Left renal cortex interstitium (tissue), 4 donors: Measurements from ENCODE around the gene NLGN2. TPM values are rescaled to one million over a fixed set of nuclear protein-coding genes. Genes with fewer than 3 reads are reported as not detected.

Experiments
- DNase-seq, 4 donors: peaks; one replicate each; pipeline ENCODE4 v3.0.0-alpha.2; 2013; ENCODE audit warnings: low read depth in 4 of 4, low spot score in 2 of 4, missing footprints in 1 of 4
- polyA plus RNA-seq, 4 donors: library from polyadenylated mRNA; unstranded; fragments of 120-200 nt; gene quantifications; one replicate each; pipeline ENCODE4 v1.2.1, GENCODE V29; 2013; ENCODE audit not compliant: insufficient read length in 4 of 4

The NLGN2 gene
- polyA plus RNA-seq, 4 donors = 17.5 to 38.6 (median 30.2) TPM

DNA sequence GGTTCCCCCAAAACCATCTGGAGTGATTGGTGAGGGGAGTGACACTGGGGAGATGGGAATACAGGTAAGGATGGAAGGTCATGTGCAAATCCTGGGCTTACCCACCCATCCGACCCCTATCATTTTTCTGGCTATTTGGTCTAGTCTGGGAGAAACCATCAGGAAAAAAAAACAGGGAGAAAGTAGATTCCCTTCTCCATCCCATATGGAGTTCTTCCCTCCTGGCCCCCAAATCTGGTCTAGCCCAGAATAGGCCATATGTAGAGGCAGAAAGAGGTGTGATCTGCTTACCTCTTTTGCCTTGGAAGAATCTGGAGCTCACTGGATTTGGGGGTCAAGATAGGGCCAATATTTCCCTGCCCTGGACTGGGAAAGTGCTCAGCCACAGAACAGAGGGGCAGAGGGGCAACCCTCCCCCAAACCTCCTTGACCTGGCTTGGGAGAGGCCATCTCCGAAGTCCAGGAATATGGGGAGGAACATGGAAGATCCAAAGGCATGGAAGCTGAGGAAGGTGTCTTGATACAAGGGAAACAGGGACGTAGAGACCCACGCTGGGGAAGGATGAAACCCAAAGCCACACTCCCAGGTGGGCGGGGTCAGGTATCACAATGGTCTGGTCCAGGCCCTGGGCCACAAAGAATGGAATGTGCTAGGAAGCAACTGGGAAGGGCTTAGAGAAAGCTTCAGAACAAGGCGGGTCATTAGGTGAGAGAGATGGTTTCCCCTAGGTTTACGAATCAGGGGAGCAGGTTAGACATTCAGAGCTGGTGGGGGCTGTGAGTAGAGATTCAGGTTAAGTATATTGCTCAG lies 53.4 kb downstream of the NLGN2 start:
- DNase-seq = no peak

DNA sequence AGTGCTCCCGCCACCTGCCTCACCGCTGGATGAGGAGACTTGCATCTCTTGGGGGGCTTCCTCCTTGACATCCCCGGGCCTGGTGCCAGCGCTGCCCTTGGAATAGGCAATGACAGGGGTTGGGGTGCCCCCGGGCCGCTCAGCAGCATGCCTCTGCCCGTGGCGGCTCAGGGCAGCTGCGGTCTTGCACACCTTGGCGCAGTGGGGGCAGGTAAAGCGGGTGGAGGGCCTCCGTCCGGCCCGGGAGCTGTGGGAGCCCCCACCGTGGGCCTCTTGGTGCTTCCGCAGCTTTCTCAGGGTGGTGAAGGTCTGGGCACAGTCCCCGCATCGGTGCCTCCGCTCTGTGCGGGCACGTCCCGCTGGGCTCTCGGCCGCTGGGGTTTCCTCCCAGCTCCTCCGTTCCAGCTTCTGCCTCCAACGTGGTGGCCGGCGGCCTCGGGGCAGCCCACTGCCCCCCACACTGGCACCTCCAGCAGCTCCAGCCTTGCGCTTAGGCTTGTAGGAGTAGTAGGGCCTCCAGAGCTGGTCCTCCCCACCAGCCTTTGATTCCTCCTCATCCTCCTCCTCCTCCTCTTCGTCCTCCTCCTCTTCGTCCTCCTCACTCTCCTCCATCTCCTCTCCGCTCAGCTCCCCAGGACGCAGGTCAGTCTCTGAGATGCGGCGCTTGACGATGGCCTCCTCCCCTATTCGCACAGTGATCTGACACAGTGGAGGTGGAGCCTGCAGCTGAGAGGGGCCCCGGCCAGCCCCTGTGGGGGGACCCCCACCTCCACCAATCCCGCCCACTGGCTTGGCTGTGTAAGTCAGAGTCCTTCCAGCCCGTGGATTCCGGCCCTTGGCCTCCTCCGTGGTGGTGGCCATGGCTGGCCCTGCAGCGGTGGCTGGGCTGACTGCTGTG lies 55.1 kb downstream of the NLGN2 start:
- no peak for DNase-seq

DNA sequence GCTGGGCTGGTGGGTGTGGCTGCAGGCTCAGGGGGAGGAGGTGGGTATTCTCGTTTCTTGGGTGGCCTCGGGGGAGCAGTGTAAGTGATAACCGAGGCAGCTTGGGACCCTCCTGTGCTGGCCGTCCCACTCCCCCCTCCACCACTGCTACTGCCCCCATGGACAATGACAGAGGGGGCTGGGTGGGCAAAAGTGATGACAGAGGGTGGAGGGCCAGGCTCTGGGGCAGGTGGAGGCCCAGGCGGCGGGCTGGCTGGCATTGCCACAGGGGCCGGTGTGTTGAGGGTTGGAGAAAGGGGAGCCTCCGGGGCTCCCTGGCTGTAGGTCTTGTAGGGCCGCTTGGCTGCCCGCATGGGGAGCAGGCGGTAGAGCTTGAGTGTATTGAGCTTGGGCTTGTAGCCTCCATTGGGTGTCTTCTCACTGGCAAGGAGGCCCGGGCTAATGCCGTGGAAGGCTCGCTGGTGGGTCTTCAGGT lies 55.8 kb downstream of the NLGN2 start:
- no peak for DNase-seq

DNA sequence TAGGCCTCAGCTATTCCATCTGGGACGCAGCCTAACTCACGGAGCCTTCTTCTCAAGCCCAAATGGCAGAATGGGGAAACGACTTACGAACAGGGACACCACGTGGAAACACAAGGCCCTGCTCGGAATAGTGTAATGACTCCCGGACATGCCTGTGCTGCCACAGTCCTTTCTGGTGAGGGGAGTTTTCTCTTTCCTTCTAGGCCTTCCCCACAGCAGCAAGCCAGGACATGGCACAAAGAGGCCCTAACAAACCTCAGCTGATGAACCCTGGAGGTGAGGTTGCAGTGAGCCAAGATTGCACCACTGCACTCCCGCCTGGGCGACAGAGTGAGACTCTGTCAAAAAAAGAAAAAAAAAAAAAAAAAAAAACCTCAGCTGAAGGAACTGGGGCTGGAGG lies 56.4 kb downstream of the NLGN2 start:
- no peak for DNase-seq

DNA sequence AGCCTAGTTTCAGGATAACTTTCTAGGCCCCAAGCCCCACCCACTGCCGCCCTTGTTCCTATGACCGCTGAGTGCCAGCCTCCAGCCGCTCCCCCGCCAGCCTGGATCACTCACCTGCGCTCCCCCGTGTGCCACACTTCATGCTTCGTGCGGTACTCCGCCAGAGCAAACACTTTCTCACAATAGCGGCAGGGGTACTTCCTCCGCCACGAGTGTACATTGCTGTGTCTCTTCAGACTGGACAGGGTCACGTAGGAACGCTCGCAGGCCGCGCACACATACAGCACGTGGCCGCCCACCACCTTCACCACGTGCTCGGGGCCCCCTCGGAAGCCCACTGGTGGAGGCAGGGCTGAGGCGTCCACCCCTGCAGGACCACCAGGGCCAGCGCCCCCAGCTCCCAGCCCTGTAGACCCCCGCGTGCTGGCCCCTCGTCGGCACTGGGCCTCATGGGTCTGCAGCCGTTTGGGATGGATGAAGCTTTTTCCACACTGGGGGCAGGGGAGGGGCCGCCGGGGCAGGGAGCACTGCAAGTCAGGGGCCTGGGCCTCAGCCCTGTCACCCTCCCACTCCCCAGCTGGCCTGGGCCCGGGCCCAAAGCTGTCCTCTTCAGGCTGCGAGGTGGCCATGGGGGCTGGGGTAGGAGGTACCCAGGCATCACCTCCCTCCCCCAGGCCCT lies 58.1 kb downstream of the NLGN2 start:
- DNase-seq = no peak

DNA sequence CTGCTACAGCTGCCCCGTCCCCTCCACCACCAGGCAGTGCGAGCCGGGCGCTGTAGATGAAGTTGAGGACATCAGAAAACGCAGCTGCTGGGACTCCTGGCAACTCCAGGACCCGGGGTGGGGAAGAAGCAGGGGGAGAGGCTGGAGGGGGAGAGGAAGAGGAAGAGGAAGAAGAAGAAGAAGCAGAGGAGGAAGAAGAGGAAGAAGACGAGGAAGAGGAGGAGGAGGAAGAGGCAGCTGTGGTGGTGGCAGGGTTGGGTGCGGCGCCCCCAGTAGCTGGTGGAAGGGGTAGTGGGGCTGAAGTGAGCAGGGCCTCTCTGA lies 58.6 kb downstream of the NLGN2 start:
- no peak for DNase-seq

DNA sequence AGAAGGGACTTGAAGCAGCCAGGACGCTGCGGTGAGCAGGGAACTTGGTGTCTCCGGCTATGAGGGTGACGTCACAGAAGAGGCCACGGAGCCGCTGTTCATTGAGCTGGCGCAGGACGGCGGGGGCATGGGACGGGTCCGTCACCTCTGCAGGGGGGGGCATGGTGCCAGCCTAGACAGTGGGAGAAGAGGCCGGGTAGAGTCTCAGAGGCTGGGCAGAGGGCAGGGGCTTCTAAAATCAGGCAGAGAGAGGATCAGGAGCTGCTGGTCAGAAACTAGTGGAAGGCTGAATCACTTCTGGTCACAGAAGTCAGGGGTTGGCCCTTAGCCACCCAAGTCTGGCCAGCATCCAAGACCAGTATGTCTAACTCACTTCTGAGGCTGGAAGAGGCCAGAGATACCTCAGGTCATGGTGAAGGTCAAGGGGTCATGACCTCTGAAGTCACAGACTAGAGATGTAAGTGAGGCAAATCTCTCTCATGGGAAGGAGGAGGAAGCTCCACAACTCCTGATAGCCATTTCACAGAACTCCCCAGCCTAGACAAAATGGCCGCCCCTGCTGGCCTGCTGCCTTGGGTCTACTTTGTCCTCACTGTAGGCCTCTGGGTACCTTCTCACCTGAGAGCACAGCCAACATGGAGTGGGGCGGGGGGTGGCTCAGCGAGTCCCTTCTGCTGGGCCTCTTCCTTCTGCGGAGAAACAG lies 59.1 kb downstream of the NLGN2 start:
- DNase-seq = no peak

DNA sequence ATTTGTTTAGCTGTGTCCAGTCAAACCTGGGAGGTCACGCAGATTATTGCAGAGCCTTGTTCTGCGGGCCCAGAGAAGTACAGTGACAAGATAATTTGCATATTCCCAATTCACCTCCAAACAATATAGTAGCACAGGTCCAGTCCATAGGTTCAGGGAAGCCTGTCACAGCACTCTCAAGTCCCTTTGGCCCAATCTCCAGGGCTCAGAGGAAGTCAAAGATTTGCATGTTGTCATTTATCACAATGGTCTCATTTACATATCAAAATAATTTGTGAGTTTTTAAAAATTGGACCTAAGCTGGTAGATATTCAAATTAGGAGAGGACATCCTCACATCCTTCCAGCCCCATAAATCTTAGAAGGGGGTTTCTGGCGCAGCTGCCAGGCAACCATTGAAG lies 59.9 kb downstream of the NLGN2 start:
- no peak for DNase-seq

DNA sequence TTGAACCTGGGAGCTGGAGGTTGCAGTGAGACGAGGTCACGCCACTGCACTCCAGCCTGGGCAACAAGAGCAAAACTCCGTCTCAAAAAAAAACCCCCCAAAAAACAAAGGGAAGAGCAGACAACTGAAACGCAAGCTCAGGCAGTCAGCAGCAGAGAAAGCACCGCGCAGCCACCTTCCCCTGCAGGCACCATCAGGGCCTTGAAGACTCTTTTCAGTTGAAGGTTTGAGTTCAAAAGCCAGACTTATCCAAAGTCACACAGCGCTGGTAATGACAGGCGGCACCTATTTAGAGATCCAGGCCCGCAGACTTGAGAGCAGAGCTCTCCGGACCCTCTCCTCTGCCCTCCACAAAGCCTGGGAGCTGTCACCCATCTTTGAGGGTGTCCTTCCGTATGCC lies 60.6 kb downstream of the NLGN2 start:
- no peak for DNase-seq

DNA sequence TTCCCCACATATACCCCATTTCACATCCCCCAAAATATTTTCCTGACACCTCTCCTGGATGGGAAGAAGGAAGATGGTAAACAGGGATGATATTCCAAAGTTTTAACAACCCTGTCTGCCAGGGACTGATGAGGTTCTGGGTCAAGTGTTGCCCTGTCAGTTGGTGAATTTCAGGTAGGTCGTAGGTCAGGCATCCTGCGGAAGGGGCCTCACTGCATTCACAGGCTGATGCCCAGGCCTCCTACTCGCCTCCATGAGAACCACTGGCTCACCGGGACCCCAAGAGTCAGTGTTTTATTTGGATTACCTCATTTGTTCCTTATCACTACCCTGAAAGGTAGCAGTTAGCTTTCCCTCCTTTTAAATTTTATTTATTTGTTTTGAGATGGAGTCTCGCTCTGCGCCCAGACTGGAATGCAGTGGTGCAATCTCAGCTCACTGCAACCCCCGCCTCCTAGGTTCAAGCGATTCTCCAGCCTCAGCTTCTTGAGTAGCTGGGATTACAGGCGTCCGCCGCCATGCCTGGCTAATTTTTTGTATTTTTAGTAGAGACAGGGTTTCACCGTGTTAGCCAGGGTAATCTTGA lies 61.3 kb downstream of the NLGN2 start:
- no peak for DNase-seq

Other genes with a start within 250 kb of the NLGN2 start
- 10 to 100 TPM in 1 of 4 donors, 1 to 10 TPM in 3; 6.3 to 10.1 (median 8.3) TPM for gene ASGR1, start 228.5 kb upstream of the NLGN2 start, polyA plus RNA-seq
- gene DLG4, start 188.0 kb upstream of the NLGN2 start, polyA plus RNA-seq = 10 to 100 TPM; 21.1 to 53.3 (median 39.1) TPM
- 100 to 1,000 TPM; 409 to 581 (median 511) TPM for gene ACADVL, start 187.9 kb upstream of the NLGN2 start, polyA plus RNA-seq
- gene DVL2, start 173.3 kb upstream of the NLGN2 start, polyA plus RNA-seq = 10 to 100 TPM; 47.7 to 78.0 (median 62.9) TPM
- gene PHF23, start 168.4 kb upstream of the NLGN2 start, polyA plus RNA-seq = 10 to 100 TPM; 51.8 to 74.3 (median 60.9) TPM
- 100 to 1,000 TPM; 396 to 619 (median 451) TPM for gene GABARAP, start 165.4 kb upstream of the NLGN2 start, polyA plus RNA-seq
- 100 to 1,000 TPM; 136 to 149 (median 141) TPM for gene CTDNEP1, start 156.1 kb upstream of the NLGN2 start, polyA plus RNA-seq
- gene ELP5, start 155.6 kb upstream of the NLGN2 start, polyA plus RNA-seq = 10 to 100 TPM; 43.7 to 61.9 (median 50.9) TPM
- gene CLDN7, start 145.4 kb upstream of the NLGN2 start, polyA plus RNA-seq = 10 to 100 TPM; 47.1 to 59.9 (median 55.1) TPM
- gene SLC2A4, start 126.1 kb upstream of the NLGN2 start, polyA plus RNA-seq = 1 to 10 TPM; 2.2 to 2.8 (median 2.5) TPM
- 1 to 10 TPM; 2.5 to 5.3 (median 3.1) TPM for gene YBX2, start 113.2 kb upstream of the NLGN2 start, polyA plus RNA-seq
- gene EIF5A, start 100.2 kb upstream of the NLGN2 start, polyA plus RNA-seq = 100 to 1,000 TPM; 286 to 397 (median 312) TPM
- 100 to 1,000 TPM in 1 of 4 donors, 10 to 100 TPM in 3; 88.7 to 115 (median 95.8) TPM for gene GPS2, start 92.5 kb upstream of the NLGN2 start, polyA plus RNA-seq
- 10 to 100 TPM; 25.4 to 39.7 (median 31.4) TPM for gene NEURL4, start 78.5 kb upstream of the NLGN2 start, polyA plus RNA-seq
- 10 to 100 TPM in 2 of 4 donors, 1 to 10 TPM in 2; 7.3 to 10.9 (median 10.0) TPM for gene ACAP1, start 71.3 kb upstream of the NLGN2 start, polyA plus RNA-seq
- gene KCTD11, start 55.7 kb upstream of the NLGN2 start, polyA plus RNA-seq = 10 to 100 TPM; 11.2 to 13.9 (median 12.5) TPM
- gene TMEM95, start 52.7 kb upstream of the NLGN2 start, polyA plus RNA-seq = not detected
- gene TNK1, start 26.8 kb upstream of the NLGN2 start, polyA plus RNA-seq = 1 to 10 TPM; 3.1 to 7.9 (median 5.7) TPM
- 10 to 100 TPM; 27.8 to 51.2 (median 41.2) TPM for gene PLSCR3, start 13.3 kb upstream of the NLGN2 start, polyA plus RNA-seq
- gene TMEM256, start 3.7 kb upstream of the NLGN2 start, polyA plus RNA-seq = 100 to 1,000 TPM in 1 of 4 donors, 10 to 100 TPM in 3; 82.2 to 108 (median 90.2) TPM
- gene SPEM1, start 12.5 kb downstream of the NLGN2 start, polyA plus RNA-seq = not detected
- under 1 TPM in 1 of 4 donors, not detected in 3; 0.06 TPM for gene SPEM2, start 17.8 kb downstream of the NLGN2 start, polyA plus RNA-seq
- gene SPEM3, start 21.0 kb downstream of the NLGN2 start, polyA plus RNA-seq = not detected
- 1 to 10 TPM; 3.7 to 5.7 (median 4.8) TPM for gene TMEM102, start 27.6 kb downstream of the NLGN2 start, polyA plus RNA-seq
- 1 to 10 TPM; 6.1 to 6.9 (median 6.4) TPM for gene FGF11, start 31.7 kb downstream of the NLGN2 start, polyA plus RNA-seq
- gene CHRNB1, start 37.2 kb downstream of the NLGN2 start, polyA plus RNA-seq = 10 to 100 TPM; 10.3 to 10.8 (median 10.6) TPM
- 10 to 100 TPM; 38.6 to 50.6 (median 44.2) TPM for gene ZBTB4, start 71.8 kb downstream of the NLGN2 start, polyA plus RNA-seq
- under 1 TPM in 2 of 4 donors, not detected in 2; 0.46 to 0.72 TPM for gene SLC35G6, start 73.6 kb downstream of the NLGN2 start, polyA plus RNA-seq
- 100 to 1,000 TPM; 101 to 163 (median 116) TPM for gene POLR2A, start 76.5 kb downstream of the NLGN2 start, polyA plus RNA-seq
- gene TNFSF12, start 141.2 kb downstream of the NLGN2 start, polyA plus RNA-seq = 10 to 100 TPM; 21.7 to 32.3 (median 28.3) TPM
- gene TNFSF13, start 150.9 kb downstream of the NLGN2 start, polyA plus RNA-seq = 10 to 100 TPM; 12.8 to 15.9 (median 14.5) TPM
- 10 to 100 TPM; 60.8 to 81.3 (median 74.9) TPM for gene SENP3, start 154.1 kb downstream of the NLGN2 start, polyA plus RNA-seq
- 10 to 100 TPM; 33.6 to 64.0 (median 57.2) TPM for gene CD68, start 171.8 kb downstream of the NLGN2 start, polyA plus RNA-seq
- 100 to 1,000 TPM; 102 to 125 (median 121) TPM for gene MPDU1, start 176.0 kb downstream of the NLGN2 start, polyA plus RNA-seq
- 1 to 10 TPM; 3.0 to 5.6 (median 4.0) TPM for gene SOX15, start 182.2 kb downstream of the NLGN2 start, polyA plus RNA-seq
- gene FXR2, start 207.1 kb downstream of the NLGN2 start, polyA plus RNA-seq = 10 to 100 TPM; 46.3 to 56.5 (median 52.4) TPM
- 100 to 1,000 TPM; 127 to 157 (median 133) TPM for gene SAT2, start 220.0 kb downstream of the NLGN2 start, polyA plus RNA-seq
- gene SHBG, start 222.3 kb downstream of the NLGN2 start, polyA plus RNA-seq = 1 to 10 TPM; 3.0 to 5.1 (median 4.0) TPM
- 10 to 100 TPM; 18.1 to 22.1 (median 21.1) TPM for gene ATP1B2, start 243.1 kb downstream of the NLGN2 start, polyA plus RNA-seq